GM18867 (cell line): ENCODE results near the gene EIF2B1.

Experiments
- ATAC-seq: cut with Tn5 transposase; IDR thresholded peaks from one replicate; pipeline ENCODE4 v1.9.1; 2021; ENCODE audit warnings: mild to moderate bottlenecking, moderate library complexity; ENCODE audit not compliant: unreplicated experiment

Gene EIF2B1

GRCh38 chr12:123633379-123634141 is at the start of gene EIF2B1, which contains the start of gene GTF2H3:
TSS of gene EIF2B1 (minus strand) at chr12:123633686. CDS start at chr12:123633557, 129 bp downstream.
TSS of gene GTF2H3 (plus strand) at chr12:123633829. CDS start at chr12:123633860, 31 bp downstream.
- peak; percentile 93 for ATAC-seq

GRCh38 chr12:123681605-123682004 is 48.1 kb upstream of the EIF2B1 start:
- no peak for ATAC-seq

GRCh38 chr12:123678981-123679380 is 45.5 kb upstream of the EIF2B1 start:
- ATAC-seq: no peak

- no peak for ATAC-seq
These were observed 43.3 kb upstream of the EIF2B1 start for GRCh38 chr12:123676616-123677320.

GRCh38 chr12:123675436-123675835 is 42.0 kb upstream of the EIF2B1 start:
- no peak for ATAC-seq

GRCh38 chr12:123671876-123672275 is 38.4 kb upstream of the EIF2B1 start:
- no peak for ATAC-seq

- ATAC-seq: peak; percentile 99
These were observed 37.6 kb upstream of the EIF2B1 start, which contains the start of gene TCTN2 for GRCh38 chr12:123670882-123671728. TSS of gene TCTN2 (plus strand) at chr12:123671113. CDS start at chr12:123671241, 128 bp downstream.

GRCh38 chr12:123667771-123668170 is 34.3 kb upstream of the EIF2B1 start:
- no peak for ATAC-seq

GRCh38 chr12:123659996-123660727 is 26.7 kb upstream of the EIF2B1 start:
- ATAC-seq: no peak

- no peak for ATAC-seq
These were observed 23.7 kb upstream of the EIF2B1 start for GRCh38 chr12:123657211-123657610.

GRCh38 chr12:123656392-123656791 is 22.9 kb upstream of the EIF2B1 start:
- no peak for ATAC-seq

- peak; percentile 92 for ATAC-seq
These were observed 21.9 kb upstream of the EIF2B1 start for GRCh38 chr12:123655420-123655819.

- ATAC-seq: no peak
These were observed 20.7 kb upstream of the EIF2B1 start for GRCh38 chr12:123654129-123654701.

- no peak for ATAC-seq
These were observed 14.9 kb upstream of the EIF2B1 start for GRCh38 chr12:123648401-123648800.

- ATAC-seq: no peak
These were observed 12.4 kb upstream of the EIF2B1 start for GRCh38 chr12:123645878-123646277.

- no peak for ATAC-seq
These were observed 11.9 kb upstream of the EIF2B1 start for GRCh38 chr12:123645380-123645779.

- no peak for ATAC-seq
These were observed 10.4 kb upstream of the EIF2B1 start for GRCh38 chr12:123643911-123644310.

- no peak for ATAC-seq
These were observed 666 bp upstream of the EIF2B1 start for GRCh38 chr12:123634142-123634561.

- no peak for ATAC-seq
These were observed 11.6 kb downstream of the EIF2B1 start for GRCh38 chr12:123621619-123622530.
